IMR-90 (cell line): ENCODE data around the gene PAX5.

Source experiments
- CEBPB ChIP-seq: IDR thresholded peaks from 2 replicates; pipeline ENCODE4 v1.6.1; 2012; ENCODE audit warnings: low read depth, low read length, improper control_type of control experiment
- CTCF ChIP-seq: conservative IDR thresholded peaks from 2 replicates; pipeline ENCODE4 v1.5.1; 2012; ENCODE audit warnings: mild to moderate bottlenecking, low read depth, low read length, improper control_type of control experiment
- RAD21 ChIP-seq: IDR thresholded peaks from 2 replicates; pipeline ENCODE4 v1.6.1; 2012; ENCODE audit warnings: low read length, improper control_type of control experiment

GRCh38 chr9:36963346-36963745 is 70.7 kb downstream of the PAX5 start:
- TF ChIP-seq RAD21 (no peak), CTCF (no peak), CEBPB (no peak)
